Measurements from ENCODE around the gene PNMA6E.
"Not testable (repeated sequence)": the region's sequence is repeated elsewhere in the genome, so short reads cannot be mapped to it uniquely, and the experiment has no call there.

DNA sequence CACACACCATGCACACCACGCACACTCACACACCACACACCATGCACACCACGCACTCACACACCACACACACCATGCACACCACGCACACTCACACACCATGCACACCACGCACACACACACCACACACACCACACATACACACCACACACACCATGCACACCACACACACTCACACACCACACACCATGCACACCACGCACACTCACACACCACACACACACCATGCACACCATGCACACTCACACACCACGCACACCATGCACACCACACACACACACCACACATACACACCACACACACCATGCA, 11.7 kb downstream of the PNMA6E start:
- TF ChIP-seq TAF1 (IDR thresholded peaks at IDR 0.05; ENCODE audit: borderline replicate concordance, low read depth, low read length); POLR2A (IDR thresholded peaks at IDR 0.05; ENCODE audit: low read depth, low read length): not testable (repeated sequence)
